ENCODE data around the gene ATG16L2.
A peak's percentile ranks its signal among the peaks of the same experiment; 100 is the strongest.
"Not testable (repeated sequence)": the region's sequence is repeated elsewhere in the genome, so short reads cannot be mapped to it uniquely, and the experiment has no call there.

ATG16L2 gene

GRCh38 chr11:72826942-72827480 is 12.8 kb downstream of the ATG16L2 start:
- DNase-seq, result no peak

GRCh38 chr11:72827656-72828055 is 13.4 kb downstream of the ATG16L2 start:
- DNase-seq, result not testable (repeated sequence)

GRCh38 chr11:72828081-72828567 is 13.9 kb downstream of the ATG16L2 start:
- DNase-seq, result no peak

GRCh38 chr11:72828692-72829101 is 14.5 kb downstream of the ATG16L2 start:
- no peak for DNase-seq

- DNase-seq, result no peak
These were observed 15.0 kb downstream of the ATG16L2 start for GRCh38 chr11:72829178-72829577.

- DNase-seq, result no peak
These were observed 15.8 kb downstream of the ATG16L2 start for GRCh38 chr11:72829884-72830533.

- peak; percentile 69 for DNase-seq
These were observed 17.5 kb downstream of the ATG16L2 start for GRCh38 chr11:72831521-72832300.

GRCh38 chr11:72832301-72833082 is 18.3 kb downstream of the ATG16L2 start:
- no peak for DNase-seq

GRCh38 chr11:72833083-72833733 is 19.0 kb downstream of the ATG16L2 start:
- DNase-seq, result no peak

GRCh38 chr11:72833811-72834493 is 19.7 kb downstream of the ATG16L2 start:
- DNase-seq, result no peak

- DNase-seq, result no peak
These were observed 20.7 kb downstream of the ATG16L2 start for GRCh38 chr11:72834905-72835304.

- no peak for DNase-seq
These were observed 21.9 kb downstream of the ATG16L2 start for GRCh38 chr11:72836111-72836510.

GRCh38 chr11:72838691-72839305 is 24.6 kb downstream of the ATG16L2 start:
- no peak for DNase-seq

GRCh38 chr11:72840780-72841179 is 26.6 kb downstream of the ATG16L2 start:
- no peak for DNase-seq

- no peak for DNase-seq
These were observed 27.2 kb downstream of the ATG16L2 start for GRCh38 chr11:72841397-72841796.

- DNase-seq, result no peak
These were observed 27.9 kb downstream of the ATG16L2 start for GRCh38 chr11:72842126-72842525.

GRCh38 chr11:72842653-72843330 is 28.6 kb downstream of the ATG16L2 start:
- no peak for DNase-seq

- no peak for DNase-seq
These were observed 30.1 kb downstream of the ATG16L2 start for GRCh38 chr11:72844356-72844755.

GRCh38 chr11:72848846-72849466 is 34.7 kb downstream of the ATG16L2 start:
- DNase-seq, result peak; percentile 24

- no peak for DNase-seq
These were observed 36.6 kb downstream of the ATG16L2 start for GRCh38 chr11:72850832-72851231.

Data from NCI-H2227 treated with DMSO at 0.1 percent for 48 hours (cell line).